DMS153 treated with DMSO at 0.1 percent for 48 hours (cell line): ENCODE data around the gene PHC3.

Experiments used
- DNase-seq: peaks from one replicate; lab custom pipeline; 2025; ENCODE audit not compliant: unreplicated experiment; lab: John Stamatoyannopoulos, UW

The PHC3 gene

DNA sequence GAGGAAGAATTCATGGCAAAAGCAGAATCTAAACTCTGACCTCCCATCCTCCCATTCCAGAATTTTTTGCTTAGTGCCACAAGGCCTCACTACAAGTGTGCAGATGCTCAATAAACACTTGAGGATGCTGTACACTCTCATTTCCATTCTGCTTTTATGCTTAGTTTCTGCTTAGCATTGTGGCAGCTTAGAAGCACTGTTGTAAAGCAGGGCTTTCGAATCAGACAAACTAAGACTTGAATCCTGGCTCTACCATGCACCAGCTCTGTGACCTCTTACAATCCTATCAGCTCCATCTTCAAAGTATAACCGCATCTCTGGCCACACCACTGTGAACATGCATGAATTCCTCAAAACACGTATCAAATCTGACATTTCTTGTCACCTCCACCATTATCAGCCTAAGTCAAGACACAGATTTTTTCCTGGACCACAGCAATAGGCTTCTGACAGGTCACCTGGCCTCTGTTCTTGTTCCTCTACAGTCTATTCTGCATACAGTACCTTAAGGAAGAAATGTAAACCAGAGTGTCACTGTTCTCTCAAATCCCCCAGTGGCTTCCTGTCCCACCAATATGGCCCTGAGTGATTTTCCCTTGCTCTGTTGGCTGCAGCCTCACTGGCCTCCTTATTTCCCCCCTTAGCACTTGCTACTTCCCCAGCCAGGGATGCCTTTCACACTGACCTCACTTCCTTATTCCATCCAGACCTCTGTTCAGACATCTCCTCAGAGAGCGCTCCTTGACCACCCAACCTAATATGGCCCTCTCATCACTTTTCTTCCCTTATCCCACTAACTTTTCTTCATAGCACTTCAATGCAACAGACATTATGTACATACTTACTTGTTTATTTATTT lies 8.1 kb upstream of the PHC3 start:
- DNase-seq: no peak

DNA sequence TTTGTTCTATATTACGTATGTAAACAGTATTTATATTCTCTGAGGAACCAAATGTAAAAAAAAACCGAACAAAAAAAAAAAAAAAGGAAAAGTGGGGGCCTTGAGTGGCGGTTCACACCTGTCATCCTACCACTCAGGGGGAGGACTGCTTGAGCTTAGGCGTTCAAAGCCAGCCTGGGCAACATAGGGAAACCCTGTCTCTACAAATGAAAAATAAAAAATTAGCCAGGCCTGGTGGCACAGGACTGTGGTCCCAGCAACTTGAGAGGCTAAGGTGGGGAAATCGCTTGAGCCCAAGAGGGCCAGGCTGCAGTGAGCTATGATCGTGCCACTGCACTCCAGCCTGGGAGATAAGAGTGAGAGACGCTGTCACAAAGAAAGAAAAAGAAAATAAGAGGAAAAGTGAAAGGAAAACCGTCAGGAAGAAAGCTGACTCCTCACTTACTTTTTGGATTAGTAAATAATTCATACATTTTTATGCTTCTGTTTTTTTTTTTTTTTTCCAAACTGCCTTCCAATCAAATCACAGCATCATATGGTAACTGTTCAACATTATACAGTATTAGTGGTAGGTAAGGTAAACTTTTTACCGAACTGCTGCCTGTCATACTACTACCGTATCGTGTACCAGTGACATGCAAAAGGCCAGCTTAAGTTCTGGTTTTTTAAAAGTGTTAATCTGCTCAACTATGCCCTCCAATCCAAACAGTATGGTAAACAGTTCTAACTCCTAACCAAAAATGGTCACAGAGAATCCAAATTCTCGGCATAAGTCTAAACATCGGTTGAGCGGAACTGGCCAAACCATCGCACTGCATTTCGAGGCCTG lies 1.2 kb downstream of the PHC3 start:
- no peak for DNase-seq

DNA sequence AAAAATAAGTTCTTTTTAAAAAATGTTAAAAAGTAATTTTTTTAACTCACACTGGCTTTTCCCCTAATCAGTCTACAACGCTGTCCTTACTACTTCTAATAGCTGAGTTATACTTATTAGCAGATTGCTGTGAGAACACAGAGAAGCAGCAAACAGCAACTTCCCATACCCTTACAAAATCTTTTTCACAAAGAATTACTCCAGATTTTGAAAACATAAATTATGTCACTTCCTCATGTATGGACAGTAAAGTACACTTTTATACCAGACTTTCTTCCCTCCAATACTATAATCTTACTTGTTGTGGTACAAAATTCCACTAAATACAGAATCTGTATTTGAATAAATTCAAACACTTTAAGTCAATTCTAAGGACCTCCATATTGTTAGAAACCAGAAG lies 2.1 kb downstream of the PHC3 start:
- no peak for DNase-seq

DNA sequence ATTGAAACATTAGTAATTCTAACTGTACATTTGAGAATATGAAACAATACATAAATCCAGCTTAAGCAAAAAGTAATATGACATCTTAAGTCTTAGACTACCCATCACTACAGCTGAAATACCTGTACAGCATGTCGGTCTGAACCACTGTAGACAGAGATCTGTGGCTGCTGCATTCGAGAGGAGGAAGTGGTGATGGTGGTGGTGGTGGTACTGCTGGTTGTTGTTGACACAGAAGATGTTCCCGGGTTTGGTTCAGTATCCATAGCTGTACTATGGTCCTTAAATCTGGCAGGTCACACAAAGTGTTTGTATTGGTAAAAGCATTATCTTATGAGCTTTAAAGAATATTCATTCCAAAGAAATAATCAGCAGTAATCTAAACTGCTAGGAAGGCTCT lies 2.9 kb downstream of the PHC3 start:
- DNase-seq: no peak

DNA sequence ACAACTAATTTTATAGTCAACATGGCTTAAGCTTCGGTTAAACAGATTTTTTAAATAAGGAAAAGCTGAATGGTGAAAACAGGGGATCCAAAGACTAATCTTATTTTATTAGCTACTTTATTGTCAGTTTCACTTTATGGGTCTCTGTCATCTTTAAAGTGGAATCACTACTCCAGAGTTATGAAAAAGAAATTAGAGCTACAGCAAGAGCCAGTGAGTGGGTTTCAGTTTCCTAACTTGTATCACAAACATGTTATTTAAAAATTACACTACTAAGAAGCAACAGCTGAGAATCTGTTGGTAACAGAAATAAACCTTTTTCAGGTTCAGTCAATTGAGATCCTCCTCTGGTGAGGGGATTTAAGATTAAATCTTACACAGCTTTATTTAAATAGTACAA lies 10.0 kb downstream of the PHC3 start:
- no peak for DNase-seq

DNA sequence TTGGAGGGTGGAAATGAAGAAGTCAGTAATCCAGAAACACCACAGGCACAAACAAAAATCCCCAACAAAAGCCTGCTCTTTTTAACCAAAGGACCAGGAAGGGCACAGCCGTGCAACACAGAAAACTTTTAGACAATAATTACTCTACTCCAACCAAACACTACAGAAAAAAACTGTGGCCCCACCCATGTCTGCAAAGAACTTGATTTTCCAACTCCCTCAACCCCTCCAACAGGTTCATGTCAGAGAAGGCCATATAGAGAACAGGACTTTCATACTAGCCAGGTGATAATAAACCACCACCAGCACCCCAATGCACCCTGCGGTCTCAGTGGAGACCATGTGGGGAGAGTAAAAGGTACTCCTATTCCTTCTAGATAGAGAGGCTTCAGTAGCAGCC lies 16.8 kb downstream of the PHC3 start:
- no peak for DNase-seq

DNA sequence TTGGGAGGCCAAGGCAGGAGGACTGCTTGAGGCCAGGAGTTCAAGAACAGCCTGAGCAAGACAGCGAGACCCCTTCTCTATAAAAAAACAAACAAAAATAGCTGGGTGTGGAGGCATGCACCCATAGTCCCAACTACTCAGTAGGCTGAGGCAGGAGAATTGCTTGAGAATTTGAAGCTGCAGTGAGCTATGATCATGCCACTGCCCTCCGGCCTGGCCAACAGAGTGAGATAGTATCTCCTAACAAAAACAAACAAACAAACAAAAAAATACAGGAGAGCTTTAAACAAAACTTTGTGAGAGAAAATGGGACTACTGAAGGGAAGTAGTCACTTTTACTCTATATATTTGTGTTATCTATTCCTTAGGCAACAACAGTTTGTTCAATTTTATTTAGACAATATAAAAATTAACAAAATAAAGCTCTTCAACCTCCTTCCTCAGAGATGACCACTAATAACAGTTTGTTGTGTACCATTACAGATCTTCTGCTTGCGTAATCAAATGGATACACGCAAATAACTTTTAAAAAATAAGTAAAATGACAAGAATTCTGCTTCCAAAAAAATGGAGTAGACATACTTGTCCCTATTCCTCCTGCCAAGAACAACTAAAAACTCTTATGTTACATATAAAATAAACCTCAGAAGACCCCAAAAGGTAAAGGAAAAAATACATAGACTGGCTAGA lies 17.4 kb downstream of the PHC3 start:
- DNase-seq: no peak

DNA sequence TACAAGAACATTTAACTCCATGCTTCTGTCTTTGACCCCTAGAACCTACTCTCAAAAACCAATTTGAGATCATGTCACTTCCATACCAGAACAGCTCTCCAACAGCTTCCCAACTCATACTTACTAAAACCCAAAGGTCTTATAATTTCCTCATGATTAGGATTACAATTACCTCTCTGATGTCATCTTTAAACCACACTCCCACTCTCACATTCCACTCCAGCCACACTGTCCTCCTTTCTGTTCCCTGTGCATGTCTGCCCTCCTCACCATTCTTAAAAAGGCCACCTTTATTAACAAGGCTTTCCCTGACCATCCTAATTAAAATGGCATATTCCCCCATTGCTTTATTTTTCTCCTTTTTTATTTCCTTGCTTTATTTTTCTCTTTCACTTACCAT lies 18.9 kb downstream of the PHC3 start:
- DNase-seq: no peak

DNA sequence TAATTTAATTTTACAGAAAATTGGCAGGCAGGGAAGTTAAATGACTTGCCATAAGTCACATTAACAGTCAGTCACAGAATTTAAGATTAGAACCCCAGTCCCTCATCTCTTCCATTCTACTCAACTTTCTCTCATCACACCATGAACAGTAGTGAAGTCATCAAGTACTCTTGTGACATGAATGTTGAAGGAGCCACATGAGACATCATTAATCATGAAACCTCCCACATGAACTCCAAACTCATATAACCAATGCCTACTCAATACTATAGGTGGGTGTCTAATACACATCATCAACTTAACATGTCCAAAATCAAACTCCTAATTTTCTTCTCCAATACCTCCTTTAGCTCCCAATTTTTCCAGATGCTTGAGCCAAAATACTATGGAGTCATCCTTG lies 19.5 kb downstream of the PHC3 start:
- DNase-seq: no peak

DNA sequence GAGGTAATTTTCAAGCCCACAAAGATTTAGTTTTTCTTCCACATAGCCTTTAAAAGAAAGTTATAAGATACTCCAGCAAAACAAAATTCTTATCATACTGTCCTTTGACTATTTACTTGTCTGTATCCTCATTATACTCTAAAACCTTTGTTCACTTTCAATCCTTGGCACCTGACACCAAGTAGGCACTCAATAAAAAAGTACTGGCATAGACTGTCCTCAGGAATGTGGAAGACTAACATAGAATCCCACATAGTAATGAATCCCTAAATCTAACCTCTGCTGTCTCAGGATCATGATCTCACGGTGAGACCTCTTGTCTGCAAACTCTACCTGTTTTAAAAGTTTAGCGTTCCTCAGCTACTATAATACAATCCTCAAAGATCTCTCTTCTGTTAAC lies 21.6 kb downstream of the PHC3 start:
- no peak for DNase-seq

DNA sequence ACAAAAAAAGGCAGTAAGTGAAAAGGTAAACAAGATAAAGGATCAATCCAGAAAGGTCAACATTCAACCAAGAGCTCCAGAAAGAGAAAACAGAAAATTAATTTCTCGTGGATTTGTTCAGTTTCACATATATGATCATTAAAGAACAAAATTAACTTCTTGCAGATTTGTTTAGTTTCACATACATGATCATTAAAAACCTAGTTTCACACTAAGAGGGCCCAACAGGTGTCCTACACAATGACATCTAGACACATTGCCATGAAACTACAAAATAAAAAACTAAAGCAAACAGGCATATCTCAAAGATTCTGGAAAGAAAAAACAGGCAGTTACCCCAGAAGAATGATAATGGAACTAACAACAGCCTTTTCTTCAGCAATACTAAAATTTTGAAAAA lies 22.1 kb downstream of the PHC3 start:
- DNase-seq: no peak

DNA sequence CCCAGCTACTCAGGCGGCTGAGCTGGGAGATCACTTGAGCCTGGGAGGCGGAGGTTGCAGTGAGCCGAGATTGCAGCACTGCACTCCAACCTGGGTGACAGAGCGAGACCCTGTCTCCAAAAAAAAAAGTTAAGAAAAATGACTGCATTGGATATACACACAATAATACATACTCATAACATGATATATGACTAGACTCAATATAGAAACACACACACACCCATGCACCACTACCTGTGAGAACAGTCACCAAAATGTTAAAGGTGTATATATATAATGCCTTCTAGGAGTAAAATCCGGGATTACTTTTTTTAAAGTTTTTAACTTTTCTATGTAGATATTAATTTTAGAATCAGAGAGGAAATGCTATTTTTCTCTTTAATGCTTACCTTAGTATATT lies 25.9 kb downstream of the PHC3 start:
- DNase-seq: no peak

DNA sequence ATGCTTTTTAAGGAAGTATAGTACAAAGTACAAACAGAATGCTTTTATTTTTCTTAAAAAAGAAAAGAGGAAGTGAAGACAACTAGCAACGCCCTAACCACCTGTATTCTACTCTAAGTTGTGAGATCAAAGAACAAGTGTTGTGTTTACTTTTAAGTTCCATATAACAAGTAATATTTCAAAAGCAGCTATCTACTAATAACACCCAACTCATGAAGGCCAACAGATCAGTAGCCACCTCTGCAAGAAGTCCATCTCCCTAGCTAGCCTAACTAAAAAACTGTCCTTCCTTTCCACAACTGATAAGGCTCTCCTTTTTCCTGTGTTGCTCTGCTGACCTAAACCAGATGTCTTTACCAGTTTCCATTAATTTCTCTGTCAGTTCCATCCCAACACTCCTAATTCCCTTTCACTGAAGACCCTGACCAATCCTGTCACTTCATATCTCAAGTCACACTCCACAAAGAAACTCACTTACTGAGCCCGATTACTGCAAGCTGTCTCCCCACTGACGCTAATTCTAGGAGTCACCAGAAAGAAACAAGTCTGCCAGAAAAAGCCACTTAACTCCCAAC lies 26.9 kb downstream of the PHC3 start:
- DNase-seq: no peak

DNA sequence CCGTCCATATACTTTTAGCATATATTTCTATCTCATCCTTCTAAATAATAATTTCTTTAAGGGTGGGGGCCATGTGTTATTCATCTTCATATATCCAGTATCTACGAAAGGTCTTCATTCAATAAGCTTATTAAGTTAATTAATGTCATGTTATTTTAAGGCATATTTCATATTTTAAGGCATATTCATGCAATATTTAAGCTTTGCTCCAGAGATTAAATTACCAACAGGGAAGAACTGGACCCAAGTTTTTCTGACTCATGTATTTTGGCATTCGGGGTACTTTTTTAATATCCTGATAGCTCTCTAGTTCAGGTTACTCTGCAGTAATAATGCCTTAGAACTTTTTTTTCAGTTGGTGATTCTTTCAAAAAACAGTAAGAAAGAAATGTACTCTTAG lies 27.4 kb downstream of the PHC3 start:
- no peak for DNase-seq

DNA sequence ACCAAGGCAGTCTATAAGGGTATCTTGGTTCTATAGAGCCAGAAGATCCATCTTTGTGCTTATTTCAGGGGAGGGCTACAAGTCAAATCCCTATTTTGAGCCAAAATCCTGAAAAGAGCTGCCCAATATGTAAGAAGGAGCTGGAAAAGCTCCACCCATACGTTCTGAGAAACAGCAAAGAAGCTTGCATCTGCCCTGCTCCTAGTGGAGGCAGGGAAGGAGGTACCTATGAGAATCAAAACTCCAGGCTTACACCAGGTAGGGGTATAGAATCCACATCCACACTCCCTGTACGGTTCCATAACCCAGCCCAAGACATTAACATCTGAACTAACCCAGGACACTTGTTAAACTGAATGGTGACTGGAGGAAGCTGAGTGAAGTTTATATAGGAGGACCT lies 30.0 kb downstream of the PHC3 start:
- DNase-seq: no peak

DNA sequence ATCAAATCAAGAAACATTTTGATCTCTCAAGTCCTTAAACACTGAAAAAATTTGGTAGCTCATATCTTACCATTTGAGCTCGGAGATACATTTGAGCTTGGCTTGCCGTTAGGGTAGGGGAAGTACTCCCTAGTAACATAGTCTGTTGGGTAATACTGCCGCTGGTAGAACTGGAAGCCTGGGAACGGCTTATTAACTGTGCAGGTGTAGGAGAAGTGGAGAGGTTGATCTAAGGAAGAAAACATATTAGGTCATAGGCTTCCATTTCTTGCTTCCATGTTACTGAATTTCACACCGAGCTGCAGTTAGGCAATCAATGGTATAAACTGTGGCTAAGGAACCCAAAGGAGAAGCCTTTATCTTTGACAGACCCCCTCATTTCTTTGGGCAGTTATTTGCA lies 32.5 kb downstream of the PHC3 start:
- no peak for DNase-seq

DNA sequence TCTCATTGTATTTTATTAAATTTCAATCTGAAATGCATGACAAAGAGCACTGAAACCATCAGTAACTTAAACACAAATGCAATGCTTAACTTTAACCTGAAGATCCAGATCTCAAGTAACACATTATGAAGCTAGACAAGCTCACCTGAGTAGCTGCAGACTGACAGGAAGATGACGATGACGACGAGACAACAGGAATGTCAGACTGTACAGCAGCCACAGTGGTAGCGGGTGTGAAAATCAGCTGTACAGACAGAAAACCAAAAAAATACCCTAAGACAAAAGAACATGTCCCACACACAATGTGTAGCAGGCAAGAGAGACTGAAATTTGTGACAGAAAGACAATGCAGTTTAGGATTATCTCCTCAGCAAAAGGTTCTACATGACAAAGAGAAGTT lies 36.3 kb downstream of the PHC3 start:
- DNase-seq: no peak

DNA sequence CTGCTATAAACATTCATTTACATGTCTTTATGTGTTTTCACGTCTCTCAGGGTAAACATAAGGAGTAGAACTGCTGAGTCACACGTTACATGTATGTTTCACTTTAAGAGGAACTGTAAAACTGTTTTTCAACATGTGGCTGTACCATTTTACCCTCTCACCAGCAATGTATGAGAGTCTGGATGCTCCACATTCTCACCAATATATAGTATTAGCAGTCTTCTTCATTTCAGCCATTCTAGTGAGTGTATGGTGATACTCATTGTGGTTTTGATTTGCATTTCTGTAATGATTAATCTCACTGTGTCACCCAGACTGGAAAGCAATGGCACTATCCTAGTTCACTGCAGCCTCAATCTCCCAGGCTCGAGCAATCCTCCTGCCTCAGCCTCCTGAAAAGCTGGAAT lies 37.1 kb downstream of the PHC3 start:
- DNase-seq: no peak

DNA sequence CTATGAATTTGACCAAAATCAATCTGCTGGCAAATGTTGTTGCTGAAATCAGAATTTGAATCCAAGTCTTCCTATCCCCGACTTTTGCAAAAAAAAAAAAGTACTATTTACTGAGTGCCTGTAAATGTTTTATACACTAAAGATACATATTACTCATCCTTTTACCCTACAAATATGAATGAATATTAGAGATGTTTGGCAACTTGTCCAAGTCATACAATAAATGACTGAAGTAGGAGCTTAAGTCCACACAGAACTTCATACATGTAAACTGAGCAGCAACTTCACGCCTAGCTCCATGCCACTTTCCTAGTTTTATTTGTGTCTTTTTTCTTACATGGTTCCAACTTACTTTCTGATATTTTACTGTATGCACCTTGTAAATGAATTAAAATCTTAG lies 39.2 kb downstream of the PHC3 start:
- no peak for DNase-seq

DNA sequence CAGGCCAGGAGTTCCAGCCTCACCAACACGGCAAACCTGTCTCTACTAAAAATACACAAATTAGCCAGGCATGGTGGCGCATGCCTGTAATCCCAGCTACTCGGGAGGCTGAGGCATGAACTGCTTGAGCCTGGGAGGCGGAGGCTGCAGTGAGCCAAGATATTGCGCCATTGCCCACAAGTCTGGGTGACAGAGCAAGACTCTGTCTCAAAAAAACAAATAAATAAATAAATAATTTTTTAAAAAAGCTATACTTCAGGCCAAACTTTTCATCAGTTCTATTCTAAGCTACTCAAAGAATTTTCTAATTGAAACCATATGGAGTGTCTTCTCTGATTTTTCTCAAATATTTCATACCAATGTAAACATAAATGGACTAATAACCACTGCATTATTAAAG lies 43.5 kb downstream of the PHC3 start:
- DNase-seq: no peak

DNA sequence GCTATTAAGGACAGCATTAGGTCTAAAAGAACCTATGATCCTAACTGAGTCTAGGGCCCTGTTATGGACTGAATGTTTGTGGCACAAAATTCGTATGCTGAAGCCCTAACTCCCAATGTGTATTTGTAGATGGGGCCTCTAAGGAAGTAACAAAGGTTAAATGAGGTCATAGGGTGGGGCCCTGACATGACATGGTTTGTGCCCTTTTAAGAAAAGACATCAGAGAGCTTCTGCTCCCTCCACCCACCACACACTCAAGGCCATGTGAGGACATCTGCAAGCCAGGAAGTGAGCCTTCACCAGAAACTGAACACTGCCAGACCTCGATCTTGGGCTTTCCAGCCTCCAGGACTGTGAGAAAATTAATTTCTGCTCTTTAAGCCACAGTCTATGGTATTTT lies 49.2 kb downstream of the PHC3 start:
- DNase-seq: no peak

DNA sequence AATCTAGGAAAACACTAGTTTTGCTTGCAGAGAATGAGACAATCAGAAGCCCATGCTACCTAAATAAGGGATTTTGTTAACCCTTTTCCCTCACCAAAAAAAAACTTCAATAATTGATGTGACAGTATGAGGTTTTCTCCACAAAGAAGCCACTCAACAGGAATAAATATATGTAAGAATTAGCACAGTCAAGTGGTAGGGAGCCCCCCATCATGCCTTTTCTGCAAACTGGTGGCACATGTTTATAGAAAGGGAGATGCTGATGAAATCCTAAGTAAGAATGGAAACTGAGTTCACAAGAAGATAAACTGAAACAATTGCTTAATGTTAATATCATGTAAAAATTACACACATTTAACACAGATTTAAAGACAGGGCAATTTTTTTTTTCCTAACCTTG lies 51.0 kb downstream of the PHC3 start:
- DNase-seq: no peak
